ENCODE measurements around the gene GAK.

DNA sequence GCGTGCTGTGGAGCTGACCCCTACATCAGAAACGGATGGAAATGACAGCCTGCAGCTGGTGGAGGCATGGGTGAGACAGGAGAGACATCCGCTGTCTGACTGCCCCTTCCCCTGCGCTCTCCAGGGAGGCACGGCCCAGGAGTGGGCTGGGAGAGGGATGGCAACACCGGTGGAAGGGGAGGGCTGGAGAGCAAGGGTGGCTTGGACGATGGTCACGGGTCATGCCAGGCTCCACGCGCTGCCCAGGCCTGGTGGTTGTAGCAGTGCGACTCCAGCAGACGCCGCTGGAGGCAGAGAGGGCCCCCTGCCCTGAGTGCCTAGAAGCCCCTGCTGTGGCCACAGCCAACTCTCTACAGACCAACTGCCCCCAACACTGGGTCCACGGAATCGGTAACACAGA lies 47.9 kb downstream of the GAK start:
- TF ChIP-seq POLR2A (IDR thresholded peaks at IDR 0.05) (no peak), EP300 (IDR thresholded peaks at IDR 0.05) (no peak)
- TF ChIP-seq, protein P1, sequence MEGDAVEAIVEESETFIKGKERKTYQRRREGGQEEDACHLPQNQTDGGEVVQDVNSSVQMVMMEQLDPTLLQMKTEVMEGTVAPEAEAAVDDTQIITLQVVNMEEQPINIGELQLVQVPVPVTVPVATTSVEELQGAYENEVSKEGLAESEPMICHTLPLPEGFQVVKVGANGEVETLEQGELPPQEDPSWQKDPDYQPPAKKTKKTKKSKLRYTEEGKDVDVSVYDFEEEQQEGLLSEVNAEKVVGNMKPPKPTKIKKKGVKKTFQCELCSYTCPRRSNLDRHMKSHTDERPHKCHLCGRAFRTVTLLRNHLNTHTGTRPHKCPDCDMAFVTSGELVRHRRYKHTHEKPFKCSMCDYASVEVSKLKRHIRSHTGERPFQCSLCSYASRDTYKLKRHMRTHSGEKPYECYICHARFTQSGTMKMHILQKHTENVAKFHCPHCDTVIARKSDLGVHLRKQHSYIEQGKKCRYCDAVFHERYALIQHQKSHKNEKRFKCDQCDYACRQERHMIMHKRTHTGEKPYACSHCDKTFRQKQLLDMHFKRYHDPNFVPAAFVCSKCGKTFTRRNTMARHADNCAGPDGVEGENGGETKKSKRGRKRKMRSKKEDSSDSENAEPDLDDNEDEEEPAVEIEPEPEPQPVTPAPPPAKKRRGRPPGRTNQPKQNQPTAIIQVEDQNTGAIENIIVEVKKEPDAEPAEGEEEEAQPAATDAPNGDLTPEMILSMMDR (IDR thresholded peaks at IDR 0.05): no peak

All from gastroesophageal sphincter (tissue), 3 donors.